Lower leg skin (tissue), 4 donors: ENCODE results near the gene ATP9B. TPM values are rescaled to one million over a fixed set of nuclear protein-coding genes. Genes with fewer than 3 reads are reported as not detected.

ENCODE experiments used
- DNase-seq, 2 donors: peaks; one replicate each; pipeline ENCODE4 v3.0.0-alpha.2; 2019; ENCODE audit warnings: low spot score in 2 of 2
- H3K4me3 ChIP-seq: fragments of 200-600 bp; sonication (generic); 2 replicates; pipeline ENCODE4 v1.5.1; 2017; ENCODE audit warnings: mild to moderate bottlenecking, low read depth; ENCODE audit not compliant: poor library complexity, severe bottlenecking
- POLR2A ChIP-seq, 2 donors: fragments of 450-650 bp; IDR thresholded peaks; one replicate each; pipeline ENCODE4 v1.6.1; 2016 to 2017; ENCODE audit warnings: antibody characterized with exemption in 2 of 2, mild to moderate bottlenecking in 1 of 2, moderate library complexity in 1 of 2
- WGBS, 2 donors: methylation state at CpG; one replicate each; pipeline ENCODE4 v1.1.5; 2018; 5-methylcytosine and 5-hydroxymethylcytosine counted together
- intact Hi-C: fragments of 100-400 bp; cut with DNase I; formaldehyde crosslinking; loops from one replicate; pipeline ENCODE4 v1.15.0; 2023; ENCODE audit warnings: low total_unique reads
- total RNA-seq, 4 donors: library from RNA; depleted of rRNA; stranded (reverse); fragments of >200 nt; gene quantifications; one replicate each; pipeline ENCODE4 v1.1.0, GENCODE V29; 2016
- TF ChIP-seq, protein P1 (sequence below), 3 donors: fragments of 450-650 bp; IDR thresholded peaks; one replicate each; pipeline ENCODE4 v1.5.1; 2016; ENCODE audit warnings: antibody characterized with exemption in 3 of 3, mild to moderate bottlenecking in 3 of 3, moderate library complexity in 2 of 3

ATP9B gene
- total RNA-seq, 4 donors from 2014 or later: 19.9 to 39.9 (median 26.0) TPM

DNA sequence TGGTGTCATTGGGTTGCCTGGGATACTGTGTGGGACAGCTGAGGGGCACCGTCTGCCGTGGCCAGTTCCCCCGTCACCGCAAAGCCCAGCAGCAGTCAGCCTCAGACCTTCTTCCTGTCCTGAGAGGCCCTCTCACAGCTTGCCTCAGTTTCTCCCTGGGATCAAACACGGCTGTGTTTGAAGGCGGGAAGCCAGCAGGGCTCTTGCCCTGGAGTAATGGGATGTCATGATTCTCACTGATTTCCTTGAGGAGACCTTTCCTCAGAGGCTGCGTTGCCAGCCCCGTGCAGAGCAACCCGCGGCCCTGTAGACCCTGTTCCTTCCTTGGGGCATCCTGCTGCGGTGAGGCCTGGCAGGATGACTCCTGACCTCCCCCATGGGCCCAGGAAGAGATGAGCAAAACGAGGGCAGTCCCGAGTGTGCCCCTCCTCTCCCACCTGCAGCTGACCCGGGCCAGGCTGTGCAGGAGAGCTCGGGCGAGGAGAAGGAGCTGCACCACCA is 312.7 kb downstream of the ATP9B start:
- 83 to 86% methylated on average over 16 of the region's 16 CpGs for WGBS, 2 donors
- H3K4me3 ChIP-seq: no peak overlapping the region
- intact Hi-C loops: loop anchor here (5.0 kb wide), 2 partner anchors 145 to 260 kb away; no protein-coding TSS in a partner anchor
- DNase-seq: peak in 1 of 2 donors; percentile 76
- TF ChIP-seq, protein P1, sequence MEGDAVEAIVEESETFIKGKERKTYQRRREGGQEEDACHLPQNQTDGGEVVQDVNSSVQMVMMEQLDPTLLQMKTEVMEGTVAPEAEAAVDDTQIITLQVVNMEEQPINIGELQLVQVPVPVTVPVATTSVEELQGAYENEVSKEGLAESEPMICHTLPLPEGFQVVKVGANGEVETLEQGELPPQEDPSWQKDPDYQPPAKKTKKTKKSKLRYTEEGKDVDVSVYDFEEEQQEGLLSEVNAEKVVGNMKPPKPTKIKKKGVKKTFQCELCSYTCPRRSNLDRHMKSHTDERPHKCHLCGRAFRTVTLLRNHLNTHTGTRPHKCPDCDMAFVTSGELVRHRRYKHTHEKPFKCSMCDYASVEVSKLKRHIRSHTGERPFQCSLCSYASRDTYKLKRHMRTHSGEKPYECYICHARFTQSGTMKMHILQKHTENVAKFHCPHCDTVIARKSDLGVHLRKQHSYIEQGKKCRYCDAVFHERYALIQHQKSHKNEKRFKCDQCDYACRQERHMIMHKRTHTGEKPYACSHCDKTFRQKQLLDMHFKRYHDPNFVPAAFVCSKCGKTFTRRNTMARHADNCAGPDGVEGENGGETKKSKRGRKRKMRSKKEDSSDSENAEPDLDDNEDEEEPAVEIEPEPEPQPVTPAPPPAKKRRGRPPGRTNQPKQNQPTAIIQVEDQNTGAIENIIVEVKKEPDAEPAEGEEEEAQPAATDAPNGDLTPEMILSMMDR (IDR thresholded peaks at IDR 0.05): no peak
- no peak for TF ChIP-seq POLR2A (IDR thresholded peaks at IDR 0.05)

DNA sequence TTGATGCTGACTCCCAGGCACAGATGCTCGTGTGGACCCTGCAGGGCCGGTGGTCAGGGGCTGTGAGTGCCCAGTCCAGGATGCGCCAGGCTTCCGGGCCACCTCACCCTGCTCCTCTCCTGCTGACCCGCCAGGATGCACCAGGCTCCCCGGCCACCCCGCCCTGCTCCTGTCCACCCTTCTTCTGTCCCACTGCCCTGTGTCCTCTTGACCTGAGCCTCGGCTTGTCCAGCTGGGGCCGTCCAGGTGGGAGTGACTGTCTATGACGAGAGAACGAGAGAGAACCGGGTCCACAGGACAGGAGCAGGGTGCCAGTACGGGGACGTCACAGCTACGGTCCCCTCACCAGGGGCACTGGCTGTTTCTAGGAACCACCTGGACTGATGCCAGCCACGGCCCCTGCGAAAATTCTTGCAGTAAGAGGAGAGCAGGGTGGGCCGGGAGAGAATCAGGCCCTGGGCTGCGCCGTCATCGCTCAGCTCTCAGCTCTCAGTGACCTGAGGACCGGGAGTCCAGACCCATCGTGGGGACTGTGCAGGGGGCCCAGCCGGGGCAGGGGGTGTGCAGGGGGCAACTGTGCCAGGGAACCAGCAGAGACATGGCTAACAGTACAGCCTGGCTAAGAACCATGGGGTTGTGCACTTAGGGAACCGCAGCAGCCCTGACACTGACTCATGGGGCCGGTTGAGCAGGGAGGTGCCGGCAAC is 313.6 kb downstream of the ATP9B start:
- intact Hi-C loops: loop anchor here (5.0 kb wide), 2 partner anchors 144 to 259 kb away; no protein-coding TSS in a partner anchor
- 76% methylated on average over 25 to 27 of the region's 27 CpGs for WGBS, 2 donors
- no peak overlapping the region for H3K4me3 ChIP-seq
- DNase-seq: peak; percentile 15 to 87
- no peak for TF ChIP-seq POLR2A (IDR thresholded peaks at IDR 0.05)
- TF ChIP-seq, protein P1 (IDR thresholded peaks at IDR 0.05): no peak

DNA sequence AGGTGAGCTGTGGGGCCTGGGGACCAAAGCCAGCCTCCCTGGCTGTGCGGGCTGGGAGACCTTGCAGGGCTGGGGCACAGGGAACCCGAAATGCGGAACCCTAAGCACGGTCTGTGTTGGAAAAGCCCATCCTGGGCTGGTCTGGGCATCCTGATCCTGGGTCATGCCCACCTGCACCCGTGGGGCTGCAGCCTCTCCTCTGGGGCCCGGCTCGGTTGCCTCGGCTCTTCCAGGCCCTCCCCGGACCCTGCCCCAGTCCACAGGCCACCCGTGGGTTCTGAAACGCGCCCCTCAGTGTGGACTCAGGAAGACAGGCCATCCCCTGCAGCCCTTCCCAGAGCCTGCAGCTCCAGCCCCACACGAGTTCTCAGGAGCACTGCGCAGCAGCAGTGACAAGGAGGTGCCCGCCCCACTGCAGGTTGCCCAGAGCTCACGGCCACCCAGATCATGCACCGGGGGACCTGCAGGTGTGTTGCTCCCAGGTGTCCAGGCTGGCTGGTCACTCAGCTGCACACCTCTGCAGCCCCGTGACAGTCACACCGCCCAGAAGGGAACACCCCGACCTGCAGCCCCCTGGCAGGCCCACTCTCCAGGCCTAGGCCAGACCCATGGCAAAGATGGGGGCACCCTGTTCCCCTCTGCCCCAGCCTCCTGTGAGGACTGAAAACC is 314.3 kb downstream of the ATP9B start:
- intact Hi-C loops: loop anchor here (5.0 kb wide), 2 partner anchors 144 to 259 kb away; no protein-coding TSS in a partner anchor
- TF ChIP-seq POLR2A (IDR thresholded peaks at IDR 0.05): no peak
- TF ChIP-seq, protein P1 (IDR thresholded peaks at IDR 0.05): no peak
- 64 to 77% methylated on average over 12 to 19 of the region's 20 CpGs for WGBS, 2 donors
- DNase-seq: peak in 1 of 2 donors; percentile 84
- no peak overlapping the region for H3K4me3 ChIP-seq

DNA sequence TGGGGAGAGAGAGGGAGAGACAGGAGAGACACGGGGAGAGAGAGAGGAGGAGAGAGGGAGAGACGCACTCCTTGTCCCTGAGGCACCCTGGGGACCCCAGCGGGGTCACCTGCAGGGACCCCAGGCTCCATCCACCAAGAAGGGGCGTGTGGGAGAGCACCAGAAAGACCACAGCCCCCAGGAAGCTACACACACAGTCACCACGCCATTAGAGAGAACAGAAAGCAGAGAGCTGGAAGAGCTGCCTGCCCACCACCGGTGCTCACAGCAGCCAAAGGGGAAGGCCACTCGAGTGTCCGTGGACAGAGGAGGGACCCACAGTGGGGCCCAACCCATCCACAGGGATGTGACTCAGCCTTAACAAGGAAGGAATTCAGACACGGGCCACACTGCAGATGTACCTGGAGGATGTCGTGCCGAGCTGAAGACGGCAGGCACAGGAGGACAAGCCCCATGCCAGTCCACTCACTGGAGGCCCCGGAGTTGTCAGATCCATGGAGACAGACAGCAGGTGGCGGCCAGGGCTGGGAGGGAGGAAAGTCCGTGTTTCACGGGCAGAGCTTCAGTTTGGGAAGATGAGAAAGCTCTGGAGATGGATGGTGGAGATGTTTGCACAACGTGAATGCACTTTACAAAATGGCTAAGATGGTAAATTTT is 315.1 kb downstream of the ATP9B start:
- no peak overlapping the region for H3K4me3 ChIP-seq
- TF ChIP-seq POLR2A (IDR thresholded peaks at IDR 0.05): no peak
- 39% methylated on average over 17 of the region's 17 CpGs for WGBS, 2 donors
- intact Hi-C loops: loop anchor here (5.0 kb wide), 2 partner anchors 143 to 258 kb away; no protein-coding TSS in a partner anchor
- DNase-seq: peak in 1 of 2 donors; percentile 81

DNA sequence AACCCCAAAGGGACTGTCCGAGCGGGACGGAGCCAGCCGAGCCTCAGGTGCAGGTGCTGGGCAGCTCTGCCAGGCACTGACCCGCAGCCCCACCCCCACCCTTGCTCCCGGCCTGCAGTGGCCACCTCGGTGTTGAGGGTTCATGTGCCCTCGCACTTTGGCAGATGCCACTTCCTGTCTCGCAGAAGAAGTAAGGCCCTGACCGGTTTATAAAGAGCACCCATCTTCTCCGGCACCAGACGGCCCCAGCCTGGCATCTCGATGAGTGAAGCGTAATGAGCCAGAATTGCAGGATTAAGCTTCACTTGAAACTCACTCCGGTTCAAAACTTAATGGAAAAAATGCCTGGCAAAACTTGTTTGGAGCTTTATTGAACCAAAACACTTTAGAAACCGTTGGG is 315.6 kb downstream of the ATP9B start:
- no peak for TF ChIP-seq POLR2A (IDR thresholded peaks at IDR 0.05)
- TF ChIP-seq, protein P1 (IDR thresholded peaks at IDR 0.05): no peak
- intact Hi-C loops: loop anchor here (5.0 kb wide), 2 partner anchors 142 to 257 kb away; no protein-coding TSS in a partner anchor
- peak in 1 of 2 donors; percentile 65 for DNase-seq
- no peak overlapping the region for H3K4me3 ChIP-seq
- WGBS, 2 donors: 53 to 65% methylated on average over 15 to 16 of the region's 16 CpGs
